HG02759 (cell line): ENCODE data around the gene KRTAP10-6.
"Not testable (repeated sequence)": the region's sequence is repeated elsewhere in the genome, so short reads cannot be mapped to it uniquely, and the experiment has no call there.

Experiments
- ATAC-seq: cut with Tn5 transposase; IDR thresholded peaks from one replicate; pipeline ENCODE4 v1.9.1; 2021; ENCODE audit warnings: mild to moderate bottlenecking, moderate library complexity; ENCODE audit not compliant: unreplicated experiment

The KRTAP10-6 gene

GRCh38 chr21:44564099-44564498, 28.2 kb downstream of the KRTAP10-6 start:
- no peak for ATAC-seq

GRCh38 chr21:44558695-44559094, 33.6 kb downstream of the KRTAP10-6 start, which contains the start of gene KRTAP10-3:
TSS of gene KRTAP10-3 (minus strand) at chr21:44558795. CDS start at chr21:44558715, 80 bp downstream.
- ATAC-seq = no peak

GRCh38 chr21:44558329-44558675, 34.0 kb downstream of the KRTAP10-6 start:
- ATAC-seq = not testable (repeated sequence)

DNA sequence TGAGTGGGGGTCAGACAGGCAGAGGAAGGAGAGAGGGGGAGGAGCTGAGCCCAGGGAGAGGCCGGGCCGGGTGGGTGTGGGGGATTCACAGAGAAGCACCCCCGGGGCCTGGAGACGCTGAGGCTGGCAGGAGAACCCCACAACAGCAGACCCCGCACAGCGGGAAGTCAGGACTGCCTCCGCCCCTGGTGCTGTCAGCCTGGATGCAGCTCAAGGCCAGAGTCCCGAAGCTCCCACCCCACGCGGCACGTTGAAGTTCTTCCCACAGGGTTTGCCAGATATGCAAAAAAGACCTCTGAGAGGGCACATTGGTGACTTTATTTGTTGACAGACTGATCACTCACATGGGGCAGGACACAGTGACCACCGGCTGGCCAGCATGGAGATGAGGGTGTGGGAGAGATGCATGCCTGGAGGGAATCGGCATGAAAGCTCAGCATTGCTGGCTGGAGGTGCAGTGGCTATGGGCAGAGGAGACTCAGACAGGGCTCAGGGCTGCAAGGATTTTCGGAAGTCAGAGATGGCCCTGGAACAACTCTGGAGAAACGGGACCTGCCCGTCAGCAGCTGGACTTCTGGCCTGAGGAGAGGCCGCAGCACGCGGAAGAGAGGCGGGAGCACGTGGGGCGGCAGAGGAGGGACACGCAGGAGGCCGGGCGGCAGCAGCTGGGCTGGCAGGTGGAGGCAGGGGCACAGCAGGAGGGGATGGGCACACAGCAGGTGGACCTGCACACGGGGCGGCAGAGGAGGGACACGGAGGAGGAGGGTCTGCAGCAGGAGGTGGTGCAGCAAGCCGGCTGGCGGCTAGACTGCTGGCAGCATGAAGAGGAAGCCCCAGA, 34.6 kb downstream of the KRTAP10-6 start:
- no peak for ATAC-seq

DNA sequence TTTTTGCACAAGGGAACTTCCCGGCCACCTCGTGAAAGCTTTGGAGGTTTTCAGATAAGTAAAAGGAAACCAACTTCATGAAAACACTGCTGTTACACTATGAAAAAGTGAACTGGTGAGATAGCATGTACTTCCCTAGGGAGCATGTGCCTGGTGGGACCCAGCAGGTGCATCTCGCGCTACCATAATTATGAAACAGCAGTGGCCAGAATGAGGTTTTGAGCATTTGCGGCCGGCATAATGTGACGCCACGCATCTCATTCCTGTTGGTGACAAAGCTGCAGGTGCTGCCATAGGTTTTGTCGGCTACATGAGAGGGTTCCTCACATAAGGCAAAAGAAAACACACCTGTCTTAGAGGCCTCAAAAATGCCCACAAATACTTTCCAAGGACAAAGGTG, 35.4 kb downstream of the KRTAP10-6 start:
- no peak for ATAC-seq

GRCh38 chr21:44555200-44555875, 37.0 kb downstream of the KRTAP10-6 start:
- no peak for ATAC-seq

- ATAC-seq = no peak
These were observed 39.6 kb downstream of the KRTAP10-6 start for GRCh38 chr21:44552681-44553080.

- ATAC-seq = no peak
These were observed 40.2 kb downstream of the KRTAP10-6 start for GRCh38 chr21:44552136-44552535.

DNA sequence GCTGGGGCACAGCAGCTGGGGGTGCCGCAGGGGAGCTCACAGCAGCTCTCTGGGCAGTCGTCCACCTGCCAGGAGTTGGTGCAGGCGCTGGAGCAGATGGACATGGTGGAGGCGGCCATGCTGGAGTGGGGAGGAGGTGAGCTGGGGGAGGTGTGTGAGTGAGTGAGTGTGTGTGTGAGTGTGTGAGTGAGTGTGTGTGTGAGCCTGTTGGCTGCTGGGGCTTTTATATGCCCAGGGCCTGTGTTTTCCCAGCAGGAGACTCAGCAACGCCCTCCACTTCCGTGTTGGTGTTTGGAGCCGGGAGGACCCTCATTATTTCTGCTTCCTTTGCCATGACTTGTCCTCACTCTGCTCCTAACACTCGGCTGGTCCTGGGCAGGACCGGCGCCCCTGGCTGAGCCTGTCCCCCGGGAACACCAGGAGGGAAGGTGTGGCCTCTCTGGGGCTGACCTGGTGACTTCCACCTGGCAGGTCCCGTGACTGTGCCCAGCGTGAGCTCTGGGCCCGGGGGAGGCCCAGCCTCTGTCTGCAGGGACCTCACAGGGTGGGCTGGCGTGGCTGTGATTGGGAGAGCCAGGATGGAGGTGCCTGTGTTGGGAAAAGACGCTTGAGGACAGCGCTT, 40.9 kb downstream of the KRTAP10-6 start, which contains the start of gene KRTAP10-2:
KRTAP10-2 (minus strand) TSS at position 166 of the 622 bp plus-strand sequence; CDS start at position 119, 47 bp downstream.
- ATAC-seq = no peak

- no peak for ATAC-seq
These were observed 41.5 kb downstream of the KRTAP10-6 start for GRCh38 chr21:44550807-44551206.

- ATAC-seq = not testable (repeated sequence)
These were observed 42.0 kb downstream of the KRTAP10-6 start for GRCh38 chr21:44550285-44550684.

- ATAC-seq = no peak
These were observed 42.6 kb downstream of the KRTAP10-6 start for GRCh38 chr21:44549525-44550211.

GRCh38 chr21:44548922-44549321, 43.4 kb downstream of the KRTAP10-6 start:
- ATAC-seq = no peak

- no peak for ATAC-seq
These were observed 43.9 kb downstream of the KRTAP10-6 start for GRCh38 chr21:44548381-44548780.

GRCh38 chr21:44547656-44548331, 44.5 kb downstream of the KRTAP10-6 start:
- ATAC-seq = no peak

- ATAC-seq = no peak
These were observed 47.7 kb downstream of the KRTAP10-6 start for GRCh38 chr21:44544566-44544965.

DNA sequence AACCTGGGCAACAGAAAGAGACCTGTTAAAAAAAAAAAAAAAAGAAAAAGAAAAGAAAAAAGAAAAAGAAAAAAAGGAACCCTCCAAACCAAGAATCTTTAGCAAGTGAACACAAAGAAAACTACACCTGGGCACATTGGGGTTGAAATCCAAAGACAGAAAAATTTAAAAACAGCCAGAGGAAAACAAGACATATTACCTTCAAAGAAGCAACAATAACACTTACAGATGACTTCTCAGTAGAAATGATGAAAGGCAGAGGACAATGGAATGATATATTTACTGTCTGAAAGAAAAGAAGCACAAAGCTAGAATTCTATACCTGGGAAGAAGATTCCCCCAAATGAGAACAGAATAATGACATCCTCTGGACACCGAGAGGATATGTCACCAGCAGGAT, 49.6 kb downstream of the KRTAP10-6 start:
- no peak for ATAC-seq
